ENCODE results near the gene C5orf24. TPM values are rescaled to one million over a fixed set of nuclear protein-coding genes. Genes with fewer than 3 reads are reported as not detected.

C5orf24 gene
- total and polyA plus RNA-seq, 10 of the 15 experiments (the other 5 are each of a cell fraction or from before 2014, with no cell fraction given): 5.4 to 26.8 (median 15.6) TPM

GRCh38 chr5:134798468-134798867 is 47.3 kb upstream of the C5orf24 start:
- Histone ChIP-seq H3K9me3 (replicated peaks; ENCODE audit: control insufficient read depth, insufficient read depth, low read length) (no peaks in the 10 kb centered on the region), H3K36me3 (ENCODE audit: control insufficient read depth in 2 of 2, insufficient read depth in 2 of 2, low read length in 1 of 2) (peaks cover 6 to 32% of the 10 kb centered on the region in 2 experiments), H3K4me1 (ENCODE audit: control insufficient read depth, insufficient read depth, low read length) (peaks cover 5% of the 10 kb centered on the region), H3K4me3 (no peak overlapping the region), H3K27me3 (replicated peaks in 1 of 2; ENCODE audit: control insufficient read depth in 2 of 2, insufficient read depth in 2 of 2, low read length in 1 of 2) (no peaks in the 10 kb centered on the region), H4K20me1 (ENCODE audit: control insufficient read depth, insufficient read depth) (no peaks in the 10 kb centered on the region), H3K79me2 (ENCODE audit: control insufficient read depth, insufficient read depth, low read length) (no peaks in the 10 kb centered on the region), H3K4me2 (ENCODE audit: control insufficient read depth, insufficient read depth) (no peak overlapping the region), H3K27ac (ENCODE audit: control insufficient read depth, insufficient read depth) (0 out of 2 replicates have a peak overlapping the region, but pooled peaks have one; percentile 22), H3K9ac (ENCODE audit: control insufficient read depth, insufficient read depth, low read length) (no peak overlapping the region), H2AFZ (ENCODE audit: control insufficient read depth, low read depth, low read length) (no peak overlapping the region)
- ChIA-PET RAD21 (ENCODE audit: unreplicated experiment) (no interaction called here), SMC1A (ENCODE audit: uncharacterized antibody, unreplicated experiment) (interaction anchor here (0.6 to 2.1 kb wide), 2 partner anchors 16 to 767 kb away, joined by 3 to 5 read pairs; no protein-coding TSS in a partner anchor), CTCF (no interaction called here), POLR2A (interaction anchor here (0.7 kb wide), 1 partner anchor 76 kb away, joined by 3 read pairs; the partner anchor contains the start of gene TXNDC15)
- intact Hi-C loops (cut with micrococcal nuclease; ENCODE audit: unreplicated experiment) (no loop called here), in situ Hi-C loops (cut with MboI) (no loop called here)
- WGBS (ENCODE audit: insufficient coverage, insufficient replicate concordance, low lambda C conversion rate, missing lambda C conversion rate): 79% methylated on average over 5 of the region's 5 CpGs
- no peak for FAIRE-seq
- no peak for ATAC-seq
- TF ChIP-seq ATF3 (IDR thresholded peaks at IDR 0.05; ENCODE audit: borderline replicate concordance, extremely low read depth, low read depth, low read length) (no peak), MEF2A (IDR thresholded peaks at IDR 0.05; ENCODE audit: insufficient read depth, low read depth, low read length) (peak; percentile 58; the same call in 1 of the 2 replicates), MXI1 (IDR thresholded peaks at IDR 0.05; ENCODE audit: low read depth, low read length) (no peak)
- DNase-seq (ENCODE audit: low read depth, low spot score): no peak
- no TSS peak for BruUV-seq (replicated peaks)

GRCh38 chr5:134803821-134804220 is 41.9 kb upstream of the C5orf24 start:
- intact Hi-C loops (cut with micrococcal nuclease; ENCODE audit: unreplicated experiment) (no loop called here), in situ Hi-C loops (cut with MboI) (no loop called here)
- Histone ChIP-seq H3K4me1 (ENCODE audit: control insufficient read depth, insufficient read depth, low read length) (no peaks in the 10 kb centered on the region), H3K79me2 (ENCODE audit: control insufficient read depth, insufficient read depth, low read length) (no peaks in the 10 kb centered on the region), H3K4me2 (ENCODE audit: control insufficient read depth, insufficient read depth) (no peak overlapping the region), H3K4me3 (no peak overlapping the region), H3K9ac (ENCODE audit: control insufficient read depth, insufficient read depth, low read length) (no peak overlapping the region), H3K9me3 (replicated peaks; ENCODE audit: control insufficient read depth, insufficient read depth, low read length) (no peaks in the 10 kb centered on the region), H3K27ac (ENCODE audit: control insufficient read depth, insufficient read depth) (no peak overlapping the region), H4K20me1 (ENCODE audit: control insufficient read depth, insufficient read depth) (no peaks in the 10 kb centered on the region), H3K36me3 (ENCODE audit: control insufficient read depth in 2 of 2, insufficient read depth in 2 of 2, low read length in 1 of 2) (peaks cover 2 to 11% of the 10 kb centered on the region in 2 experiments; a peak in 3 of 4 replicates), H3K27me3 (replicated peaks in 1 of 2; ENCODE audit: control insufficient read depth in 2 of 2, insufficient read depth in 2 of 2, low read length in 1 of 2) (no peaks in the 10 kb centered on the region), H2AFZ (ENCODE audit: control insufficient read depth, low read depth, low read length) (no peak overlapping the region)
- WGBS (ENCODE audit: insufficient coverage, insufficient replicate concordance, low lambda C conversion rate, missing lambda C conversion rate): 91% methylated on average over 4 of the region's 4 CpGs
- DNase-seq (ENCODE audit: low read depth, low spot score) (no peak), ATAC-seq (no peak), FAIRE-seq (no peak)
- CTCF ChIA-PET: no interaction called here
- POLR2A ChIA-PET: no interaction called here
- TF ChIP-seq IRF3 (IDR thresholded peaks at IDR 0.05) (no peak), CEBPZ (IDR thresholded peaks at IDR 0.05; ENCODE audit: low read depth, low read length) (no peak), ATF7 (IDR thresholded peaks at IDR 0.05; ENCODE audit: low read depth) (no peak), BHLHE40 (IDR thresholded peaks at IDR 0.05; ENCODE audit: borderline replicate concordance in 1 of 2, low read depth in 2 of 2, low read length in 1 of 2) (no peak), RELB (IDR thresholded peaks at IDR 0.05; ENCODE audit: low read depth) (no peak), JUND (IDR thresholded peaks at IDR 0.05; ENCODE audit: low read depth, low read length) (no peak), FOXK2 (IDR thresholded peaks at IDR 0.05) (no peak), PML (IDR thresholded peaks at IDR 0.05; ENCODE audit: low read length) (no peak)
- RAD21 ChIA-PET (ENCODE audit: unreplicated experiment): interaction anchor here (0.6 kb wide), 1 partner anchor 65 kb away, joined by 3 read pairs; the partner anchor contains the start of gene CAMLG
- BruUV-seq (replicated peaks): no TSS peak
- SMC1A ChIA-PET (ENCODE audit: uncharacterized antibody, unreplicated experiment): no interaction called here

Data from GM12878 (cell line).